Right cardiac atrium (tissue), 5 donors: Measurements from ENCODE around the gene AATK. TPM values are rescaled to one million over a fixed set of nuclear protein-coding genes. Genes with fewer than 3 reads are reported as not detected.
A peak's percentile ranks its signal among the peaks of the same experiment; 100 is the strongest.

Experiments
- ATAC-seq, 2 donors: fragments of 200-7000 bp; cut with Tn5 transposase; one replicate each; pipeline versions ENCODE4 v1.8.0 to v1.9.1; 2020; ENCODE audit warnings: moderate library complexity in 2 of 2, mild to moderate bottlenecking in 1 of 2
- DNase-seq, 3 donors: peaks; one replicate each; pipeline ENCODE4 v3.0.0-alpha.2; 2020
- H3K27ac ChIP-seq: one replicate; pipeline ENCODE4 v1.5.1; 2013; ENCODE audit warnings: mild to moderate bottlenecking, low read length, control low read depth, moderate library complexity
- H3K27me3 ChIP-seq: one replicate; pipeline ENCODE4 v1.6.1; 2013; ENCODE audit not compliant: control insufficient read depth, insufficient read depth
- H3K4me1 ChIP-seq: one replicate; pipeline ENCODE4 v1.6.1; 2013; ENCODE audit warnings: low read length; ENCODE audit not compliant: control insufficient read depth, insufficient read depth
- H3K4me3 ChIP-seq: one replicate; pipeline ENCODE4 v1.5.1; 2013; ENCODE audit warnings: low read length, control low read depth
- H3K9me3 ChIP-seq: one replicate; pipeline ENCODE4 v1.6.1; 2013; ENCODE audit warnings: low read length; ENCODE audit not compliant: control insufficient read depth
- whole genome bisulfite sequencing: extraction: QIAGEN DNeasy Blood & Tissue Kit; methylation state at CpG from one replicate; pipeline ENCODE4 v1.1.7; 2013; 5-methylcytosine and 5-hydroxymethylcytosine counted together
- intact Hi-C, 4 donors: fragments of 100-400 bp; cut with DNase I; formaldehyde crosslinking; loops; one replicate each; pipeline versions ENCODE4 v1.11.0 to v1.14.0; 2022 to 2023
- polyA plus RNA-seq: library from polyadenylated mRNA; stranded (reverse); fragments of 200-250 nt; gene quantifications from one replicate; pipeline ENCODE4 v1.2.3, GENCODE V29; 2013
- total RNA-seq, 4 donors: library from RNA; stranded (reverse); fragmentation: NEBNext Ultra II Directional; extraction: Animal tissue kit (Norgen Biotek cat#: 25700); gene quantifications; one replicate each; pipeline ENCODE4 v1.2.1, GENCODE V29; 2021
- donor health status: healthy with polysubstance abuse.
- donor health status: DM: no; HTN: yes; CAD: no.
- donor health status: DM: no; HTN: no; CAD: no.
- donor health status: DM: no; HTN: yes; CAD: no; lungs with severe emphysema.
- donor health status: DM: yes; HTN: yes; CAD: no.

The AATK gene
- total and polyA plus RNA-seq, 5 donors, result 8.6 to 15.4 (median 12.4) TPM

- intact Hi-C loops, result no loop called here
- DNase-seq (no peak), ATAC-seq (no peak)
- no peak overlapping the region for H3K27ac ChIP-seq
- WGBS, result 82% methylated on average over 22 of the region's 22 CpGs
- H3K9me3 ChIP-seq, result no peaks in the 10 kb centered on the region
- H3K4me1 ChIP-seq, result no peaks in the 10 kb centered on the region
- no peak overlapping the region for H3K4me3 ChIP-seq
- H3K27me3 ChIP-seq, result no peaks in the 10 kb centered on the region
Observed at GRCh38 chr17:81132770-81133723, 33.0 kb downstream of the AATK start.

- Histone ChIP-seq H3K4me1 (no peaks in the 10 kb centered on the region), H3K4me3 (no peak overlapping the region), H3K9me3 (no peaks in the 10 kb centered on the region), H3K27me3 (no peaks in the 10 kb centered on the region), H3K27ac (no peak overlapping the region)
- DNase-seq, result no peak
- intact Hi-C loops, result no loop called here
- WGBS, result 86% methylated on average over 11 of the region's 11 CpGs
- no peak for ATAC-seq
Observed at GRCh38 chr17:81132197-81132540, 33.9 kb downstream of the AATK start.

- intact Hi-C loops, result no loop called here
- H3K27ac ChIP-seq, result no peak overlapping the region
Observed at GRCh38 chr17:81131486-81132196, 34.4 kb downstream of the AATK start.

GRCh38 chr17:81130385-81131361 is 35.3 kb downstream of the AATK start:
- H3K4me1 ChIP-seq, result no peaks in the 10 kb centered on the region
- H3K27ac ChIP-seq, result no peak overlapping the region
- ATAC-seq, result no peak
- intact Hi-C loops, result no loop called here
- no peak for DNase-seq
- no peaks in the 10 kb centered on the region for H3K27me3 ChIP-seq
- H3K9me3 ChIP-seq, result no peaks in the 10 kb centered on the region
- no peak overlapping the region for H3K4me3 ChIP-seq
- 86% methylated on average over 41 of the region's 41 CpGs for whole genome bisulfite sequencing

More at GRCh38 chr17:81131486-81132196, 34.4 kb downstream of the AATK start:
- DNase-seq (no peak), ATAC-seq (no peak)
- no peak overlapping the region for H3K4me3 ChIP-seq
- no peaks in the 10 kb centered on the region for H3K27me3 ChIP-seq
- no peaks in the 10 kb centered on the region for H3K9me3 ChIP-seq
- WGBS, result 90% methylated on average over 14 of the region's 14 CpGs
- no peaks in the 10 kb centered on the region for H3K4me1 ChIP-seq

GRCh38 chr17:81129711-81130367 is 36.2 kb downstream of the AATK start:
- WGBS, result 79% methylated on average over 14 of the region's 14 CpGs
- no peak overlapping the region for H3K27ac ChIP-seq

GRCh38 chr17:81129289-81129688 is 36.7 kb downstream of the AATK start:
- H3K4me3 ChIP-seq, result no peak overlapping the region
- H3K27ac ChIP-seq, result no peak overlapping the region
- H3K9me3 ChIP-seq, result no peaks in the 10 kb centered on the region
- DNase-seq, result no peak
- H3K4me1 ChIP-seq, result no peaks in the 10 kb centered on the region
- H3K27me3 ChIP-seq, result no peaks in the 10 kb centered on the region
- no peak for ATAC-seq
- intact Hi-C loops, result no loop called here
- 89% methylated on average over 11 of the region's 11 CpGs for WGBS

More at GRCh38 chr17:81129711-81130367, 36.2 kb downstream of the AATK start:
- no peaks in the 10 kb centered on the region for H3K4me1 ChIP-seq
- ATAC-seq (no peak), DNase-seq (no peak)
- intact Hi-C loops, result no loop called here
- no peaks in the 10 kb centered on the region for H3K27me3 ChIP-seq
- no peaks in the 10 kb centered on the region for H3K9me3 ChIP-seq
- no peak overlapping the region for H3K4me3 ChIP-seq

GRCh38 chr17:81128774-81129173 is 37.2 kb downstream of the AATK start:
- DNase-seq (no peak), ATAC-seq (peak in 1 of 2 donors; percentile 3)
- Histone ChIP-seq H3K4me1 (no peaks in the 10 kb centered on the region), H3K9me3 (no peaks in the 10 kb centered on the region), H3K4me3 (no peak overlapping the region), H3K27ac (no peak overlapping the region), H3K27me3 (no peaks in the 10 kb centered on the region)
- WGBS, result 85% methylated on average over 23 of the region's 23 CpGs
- intact Hi-C loops, result no loop called here

GRCh38 chr17:81128338-81128737 is 37.7 kb downstream of the AATK start:
- 79% methylated on average over 14 of the region's 14 CpGs for WGBS
- Histone ChIP-seq H3K27ac (no peak overlapping the region), H3K27me3 (no peaks in the 10 kb centered on the region), H3K4me1 (no peaks in the 10 kb centered on the region), H3K4me3 (no peak overlapping the region), H3K9me3 (no peaks in the 10 kb centered on the region)
- intact Hi-C loops, result no loop called here
- no peak for DNase-seq
- ATAC-seq, result no peak

- H3K9me3 ChIP-seq, result no peaks in the 10 kb centered on the region
- DNase-seq (no peak), ATAC-seq (no peak)
- H3K4me3 ChIP-seq, result no peak overlapping the region
- 78% methylated on average over 25 of the region's 25 CpGs for WGBS
- intact Hi-C loops, result no loop called here
- H3K27ac ChIP-seq, result no peak overlapping the region
- no peaks in the 10 kb centered on the region for H3K27me3 ChIP-seq
- no peaks in the 10 kb centered on the region for H3K4me1 ChIP-seq
Observed at GRCh38 chr17:81127526-81128177, 38.4 kb downstream of the AATK start.

- no peaks in the 10 kb centered on the region for H3K27me3 ChIP-seq
- H3K27ac ChIP-seq, result no peak overlapping the region
- intact Hi-C loops, result no loop called here
- no peaks in the 10 kb centered on the region for H3K9me3 ChIP-seq
- 54% methylated on average over 5 of the region's 5 CpGs for WGBS
- DNase-seq (no peak), ATAC-seq (no peak)
- no peaks in the 10 kb centered on the region for H3K4me1 ChIP-seq
- no peak overlapping the region for H3K4me3 ChIP-seq
Observed at GRCh38 chr17:81127133-81127455, 38.9 kb downstream of the AATK start.
